GM19035 (cell line): ENCODE data around the gene MPC1.
"Not testable (repeated sequence)": the region's sequence is repeated elsewhere in the genome, so short reads cannot be mapped to it uniquely, and the experiment has no call there.

ENCODE experiments used
- ATAC-seq: cut with Tn5 transposase; IDR thresholded peaks from one replicate; pipeline ENCODE4 v1.9.1; 2021; ENCODE audit not compliant: unreplicated experiment

Gene MPC1

GRCh38 chr6:166382500-166382932 lies 224 bp downstream of the MPC1 start:
- peak; percentile 11 for ATAC-seq

- ATAC-seq = peak; percentile 50
These were observed 824 bp downstream of the MPC1 start for GRCh38 chr6:166381733-166382499.

DNA sequence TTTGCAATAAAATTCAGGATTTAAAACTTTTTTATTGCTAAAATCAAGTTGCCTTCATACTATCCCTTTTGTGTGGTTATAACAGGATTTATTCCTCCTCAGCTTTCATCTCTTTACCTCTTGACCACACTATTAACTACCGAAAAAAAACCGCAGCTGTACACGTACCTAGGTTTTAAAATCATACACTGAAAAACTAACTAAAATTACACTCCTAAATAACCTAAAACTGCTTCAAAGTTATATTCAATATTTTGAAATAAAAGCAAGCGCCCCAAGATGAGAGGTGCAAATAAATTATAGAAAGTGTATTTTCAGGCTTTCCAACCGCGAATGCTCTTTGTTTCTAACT lies 1.4 kb downstream of the MPC1 start:
- ATAC-seq = no peak

DNA sequence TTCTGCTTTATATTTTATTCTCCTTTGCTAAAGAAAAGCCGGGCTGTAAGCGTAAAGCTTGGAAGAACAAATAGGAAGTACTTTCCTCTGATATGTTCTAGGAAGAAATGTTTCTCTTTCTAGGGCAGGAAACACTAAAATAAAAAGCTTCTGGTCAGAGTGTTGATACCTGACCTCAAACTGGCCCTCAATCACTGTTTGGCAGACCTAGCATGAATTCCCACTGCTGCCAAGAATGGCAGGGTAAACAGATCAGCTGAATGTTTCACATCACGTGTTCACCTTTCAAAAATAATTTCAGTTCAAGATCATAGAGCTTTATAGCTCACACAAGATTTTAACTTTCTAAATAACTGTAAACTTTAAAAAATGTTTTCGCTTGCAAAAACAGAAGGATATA lies 2.9 kb downstream of the MPC1 start:
- no peak for ATAC-seq

DNA sequence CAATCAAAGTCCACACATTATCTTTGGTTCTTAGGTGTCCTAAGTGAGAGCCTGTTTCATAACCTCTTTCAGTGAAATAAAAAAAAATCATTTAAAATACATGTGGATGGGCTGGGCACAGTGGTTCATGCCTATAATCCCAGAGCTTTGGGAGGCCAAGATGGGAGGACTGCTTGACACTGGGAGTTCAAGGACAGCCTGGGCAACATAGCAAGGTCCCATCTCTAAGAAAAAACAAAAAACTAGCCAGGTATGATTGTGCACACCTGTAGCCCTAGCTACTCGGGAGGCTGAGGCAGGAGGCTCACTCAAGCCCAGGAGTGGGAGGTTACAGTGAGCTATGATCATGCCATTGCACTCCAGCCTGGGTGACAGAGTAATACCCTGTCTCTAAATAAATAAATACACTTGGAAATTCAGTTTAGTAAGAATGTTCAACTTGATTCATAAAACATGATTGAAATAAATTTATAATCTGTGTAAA lies 3.6 kb downstream of the MPC1 start:
- ATAC-seq = no peak

DNA sequence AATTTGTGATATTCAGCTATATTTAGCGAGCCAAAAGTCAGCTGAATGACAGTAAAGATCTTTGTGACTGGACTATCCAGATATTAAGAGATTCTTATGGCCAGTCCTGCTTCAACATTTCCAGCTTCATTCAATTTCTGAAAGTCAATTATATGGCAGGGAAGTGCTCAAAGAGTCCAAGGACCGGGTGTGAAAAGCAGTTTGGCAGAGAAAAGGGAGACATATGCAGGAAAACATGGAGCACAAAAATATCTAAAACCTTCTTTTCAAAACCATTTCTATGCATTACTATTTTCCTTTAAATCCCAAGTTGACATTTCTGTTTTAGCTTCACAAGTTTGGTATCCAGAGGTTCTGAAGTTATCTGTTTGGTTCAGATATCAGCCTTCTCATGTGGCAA lies 5.0 kb downstream of the MPC1 start:
- no peak for ATAC-seq

DNA sequence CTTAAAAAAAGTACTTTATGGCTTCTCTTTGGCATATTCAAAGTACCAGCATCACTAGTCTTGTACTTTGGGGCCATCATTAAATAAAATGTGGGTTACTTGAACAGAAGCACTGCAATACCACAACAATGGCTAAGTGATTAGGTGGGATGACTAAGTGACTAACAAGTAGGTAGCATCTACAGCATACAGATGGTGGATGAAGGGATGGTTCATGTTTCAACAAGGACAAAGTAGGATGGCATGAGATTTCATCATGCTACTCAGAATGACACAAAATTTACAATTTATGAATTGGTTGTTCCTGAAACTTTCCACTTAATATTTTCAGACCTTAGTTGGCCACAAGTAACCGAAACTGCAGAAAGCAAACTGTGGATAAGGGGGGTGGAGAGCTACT lies 7.7 kb downstream of the MPC1 start:
- no peak for ATAC-seq

DNA sequence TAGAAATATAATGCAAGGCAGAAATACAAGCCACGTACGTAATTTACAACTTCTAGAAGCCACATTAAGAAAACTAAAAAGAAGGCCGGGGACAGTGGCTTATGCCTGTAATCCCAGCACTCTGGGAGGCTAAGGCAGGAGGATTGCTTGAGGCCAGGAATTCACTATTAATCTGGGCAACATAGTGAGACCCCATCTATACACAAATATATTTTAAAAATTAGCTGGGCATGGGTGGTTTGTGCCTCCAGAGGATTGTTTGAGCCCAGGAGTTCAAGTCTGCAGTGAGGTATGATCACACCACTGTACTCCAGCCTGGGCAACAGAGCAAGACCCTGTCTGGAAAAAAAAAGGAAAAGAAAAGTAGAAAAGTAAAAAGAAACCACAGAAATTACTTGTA lies 12.3 kb downstream of the MPC1 start:
- ATAC-seq = no peak

GRCh38 chr6:166369782-166370181 lies 13.0 kb downstream of the MPC1 start:
- ATAC-seq = no peak

DNA sequence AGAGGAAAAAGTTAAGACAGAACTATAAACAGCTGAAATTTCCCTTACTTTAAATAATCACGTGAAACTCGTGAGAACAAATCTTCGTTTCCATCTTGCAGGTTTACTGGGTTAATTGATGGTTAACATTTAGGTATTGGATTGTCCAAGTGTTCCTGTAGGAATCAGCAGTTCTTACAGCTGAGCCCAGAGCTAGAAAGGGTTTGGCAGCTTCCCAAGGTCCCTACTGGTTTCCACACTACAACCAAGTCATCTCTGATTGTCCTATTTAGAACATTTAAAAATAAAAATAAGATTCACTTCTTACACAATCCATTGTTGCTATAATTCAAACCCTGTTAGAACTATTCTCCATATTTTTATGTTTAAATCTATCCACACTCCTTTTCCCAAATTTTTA lies 15.8 kb downstream of the MPC1 start:
- ATAC-seq = no peak

- no peak for ATAC-seq
These were observed 16.9 kb downstream of the MPC1 start for GRCh38 chr6:166365806-166366205.

DNA sequence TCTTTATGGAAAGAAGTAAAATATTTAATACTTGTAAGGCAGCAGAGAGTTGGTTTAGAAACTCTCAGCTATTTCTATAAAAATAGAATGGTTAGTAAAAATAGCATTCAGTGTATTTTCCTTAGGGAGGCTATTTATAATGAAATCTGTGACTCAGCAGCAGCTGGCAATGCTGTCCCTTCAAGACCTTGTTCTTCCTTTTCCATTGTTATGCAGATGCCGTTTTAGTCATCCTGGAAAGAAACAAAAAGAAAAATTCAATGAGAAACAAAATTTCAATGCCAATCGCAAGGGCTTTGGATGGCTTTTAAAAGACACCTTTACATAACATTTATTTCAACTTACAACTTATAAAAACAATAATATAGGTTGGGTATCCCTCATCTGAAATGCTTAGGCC lies 17.5 kb downstream of the MPC1 start:
- no peak for ATAC-seq

DNA sequence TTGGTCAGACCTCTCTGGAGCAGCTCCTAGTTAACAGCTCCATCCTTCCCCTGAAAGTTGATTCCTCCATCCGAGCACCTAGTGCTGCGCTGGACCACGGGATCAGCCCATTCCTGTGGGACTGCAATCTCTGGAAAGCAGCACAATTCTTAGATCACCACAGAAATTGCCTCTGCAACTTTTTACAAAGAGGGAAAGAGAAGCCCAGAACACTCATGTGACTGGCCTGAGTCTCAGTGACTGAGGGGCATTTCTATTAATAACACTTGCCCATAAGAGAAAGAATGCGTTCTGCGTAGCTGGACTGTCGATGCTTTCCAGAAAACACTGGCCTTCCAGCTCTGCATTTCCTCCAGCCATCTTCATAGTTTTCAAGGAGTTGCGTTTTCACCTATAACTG lies 18.3 kb downstream of the MPC1 start:
- ATAC-seq = no peak

DNA sequence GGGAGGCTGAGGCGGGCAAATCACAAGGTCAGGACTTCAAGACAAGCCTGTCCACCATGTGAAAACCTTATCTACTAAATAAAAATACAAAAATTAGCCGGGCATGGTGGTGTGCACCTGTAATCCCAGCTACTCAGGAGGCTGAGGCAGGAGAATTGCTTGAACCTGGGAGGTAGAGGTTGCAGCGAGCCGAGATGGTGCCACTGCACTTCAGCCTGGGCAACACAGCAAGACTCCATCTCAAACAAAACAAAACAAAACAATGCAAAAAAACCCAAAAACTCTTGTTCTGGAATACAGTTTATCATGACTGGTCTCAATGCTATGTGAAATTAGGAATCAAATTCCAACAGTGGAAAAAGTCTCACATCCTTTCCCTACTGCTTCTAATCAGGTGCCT lies 20.3 kb downstream of the MPC1 start:
- ATAC-seq = not testable (repeated sequence)

DNA sequence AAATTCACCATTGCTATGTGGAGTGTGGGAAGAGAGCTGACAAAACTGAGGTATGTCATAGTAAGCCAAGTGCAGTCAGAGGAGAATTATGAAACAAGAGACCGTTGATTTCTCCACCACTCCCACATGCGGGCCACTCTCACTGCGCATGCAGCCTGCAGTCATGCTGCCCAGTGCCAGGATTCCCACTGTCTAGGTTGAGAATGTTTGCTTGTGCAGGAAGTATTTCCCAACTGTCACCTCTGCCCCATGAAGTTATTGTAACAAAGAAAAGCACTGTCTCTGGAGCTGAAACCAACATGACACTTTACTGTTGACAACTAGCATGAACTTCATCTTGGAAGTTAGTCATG lies 21.7 kb downstream of the MPC1 start:
- ATAC-seq = no peak

DNA sequence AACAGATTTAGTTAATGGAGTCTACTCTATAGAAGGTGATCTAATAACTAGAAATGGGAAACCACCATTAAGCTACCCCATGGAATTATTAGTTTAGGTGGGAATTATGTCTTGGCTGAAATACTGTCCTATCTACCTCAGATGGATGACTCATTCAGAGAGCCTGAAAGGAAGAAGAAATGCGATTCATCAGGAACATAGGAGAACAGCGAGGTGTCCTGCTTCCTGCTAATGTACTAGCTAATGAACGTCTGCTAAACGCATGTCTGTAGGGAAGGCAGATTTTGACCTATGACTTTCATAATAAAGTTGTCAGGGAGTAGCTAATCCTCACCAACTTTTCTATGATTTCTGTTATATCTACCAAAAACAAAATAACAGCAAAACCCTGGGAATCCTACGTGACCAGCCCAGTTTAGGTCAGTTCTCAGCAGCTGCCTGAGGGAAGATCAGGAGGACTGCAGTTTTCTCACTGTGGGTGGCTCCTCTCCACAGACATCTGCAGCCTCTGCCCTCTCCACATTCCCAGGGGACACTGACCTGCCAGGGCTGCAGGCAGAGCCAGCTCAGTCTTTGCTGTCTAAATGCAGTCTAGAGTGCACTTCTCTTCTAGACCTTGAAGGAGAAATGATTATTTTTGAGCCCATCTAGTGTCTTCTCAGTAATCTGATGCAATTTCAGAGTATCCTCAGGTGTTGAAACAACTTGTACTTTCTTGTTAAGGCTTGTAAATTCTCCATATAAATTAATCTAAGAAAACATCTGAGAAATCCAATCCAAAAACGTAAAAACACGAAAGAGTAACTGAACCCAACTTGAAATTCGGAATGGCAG lies 22.3 kb downstream of the MPC1 start:
- no peak for ATAC-seq

- no peak for ATAC-seq
These were observed 27.2 kb downstream of the MPC1 start for GRCh38 chr6:166355552-166355951.

GRCh38 chr6:166354965-166355364 lies 27.8 kb downstream of the MPC1 start:
- no peak for ATAC-seq

DNA sequence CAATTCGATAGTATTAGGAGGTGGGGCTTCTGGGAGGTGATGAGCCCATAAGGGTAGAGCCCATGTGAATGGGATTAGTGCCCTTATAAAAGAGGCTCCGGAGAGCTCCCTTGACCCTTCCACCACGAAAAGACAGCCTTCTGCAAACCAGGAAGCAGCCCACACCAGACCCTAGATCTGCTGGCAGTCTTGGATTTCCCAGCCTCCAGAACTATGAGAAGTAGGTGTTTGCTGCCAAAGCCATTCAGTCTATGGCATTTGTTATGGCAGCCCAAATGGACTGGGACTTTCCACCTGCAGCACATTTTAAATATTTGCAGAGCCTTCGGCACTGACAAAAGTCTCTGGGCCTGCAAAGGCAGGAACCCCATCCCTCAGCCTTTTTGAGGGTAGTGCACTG lies 28.6 kb downstream of the MPC1 start:
- no peak for ATAC-seq

GRCh38 chr6:166353507-166353906 lies 29.2 kb downstream of the MPC1 start:
- no peak for ATAC-seq

- no peak for ATAC-seq
These were observed 29.8 kb downstream of the MPC1 start for GRCh38 chr6:166352923-166353322.

- peak; percentile 98 for ATAC-seq
These were observed 30.9 kb downstream of the MPC1 start for GRCh38 chr6:166351715-166352285.
